MM.1S (cell line): ENCODE measurements around the gene MAPK10.

Experiments
- DNase-seq: peaks from one replicate; pipeline ENCODE4 v3.0.0-alpha.2; 2015
- H2AFZ ChIP-seq: fragments of 300-600 bp; sonication (generic); 2 replicates; pipeline ENCODE4 v1.6.0; 2016; ENCODE audit warnings: antibody characterized with exemption, low read length
- H3F3A ChIP-seq: fragments of 300-600 bp; sonication (generic); 2 replicates; pipeline ENCODE4 v1.6.1; 2016; ENCODE audit warnings: mild to moderate bottlenecking, antibody characterized with exemption, low read length, moderate library complexity, mixed read lengths; ENCODE audit not compliant: insufficient read depth
- H3K27ac ChIP-seq: fragments of 300-600 bp; sonication (generic); 2 replicates; pipeline ENCODE4 v1.5.1; 2016; ENCODE audit warnings: mild to moderate bottlenecking, low read length
- H3K27me3 ChIP-seq: fragments of 300-600 bp; sonication (generic); replicated peaks from 2 replicates; pipeline ENCODE4 v1.6.0; 2016; ENCODE audit warnings: low read length; ENCODE audit not compliant: insufficient read depth
- H3K36me3 ChIP-seq: fragments of 300-600 bp; sonication (generic); replicated peaks from 2 replicates; pipeline ENCODE4 v1.6.1; 2016; ENCODE audit warnings: mild to moderate bottlenecking, low read length, mixed read lengths; ENCODE audit not compliant: insufficient read depth
- H3K4me1 ChIP-seq: fragments of 300-600 bp; sonication (generic); 2 replicates; pipeline ENCODE4 v1.6.1; 2016; ENCODE audit warnings: low read length, mixed read lengths
- H3K4me2 ChIP-seq: fragments of 300-600 bp; sonication (generic); 2 replicates; pipeline ENCODE4 v1.6.0; 2016; ENCODE audit warnings: low read depth, low read length
- H3K4me3 ChIP-seq: fragments of 300-600 bp; sonication (generic); 2 replicates; pipeline ENCODE4 v1.5.1; 2016; ENCODE audit warnings: low read length, mixed read lengths
- H3K79me2 ChIP-seq: fragments of 300-600 bp; sonication (generic); 2 replicates; pipeline ENCODE4 v1.6.1; 2016; ENCODE audit warnings: mixed run types, low read length, mixed read lengths
- H3K9ac ChIP-seq: fragments of 300-600 bp; sonication (generic); 2 replicates; pipeline ENCODE4 v1.6.1; 2016; ENCODE audit warnings: low read length, mixed read lengths
- H3K9me2 ChIP-seq: fragments of 300-600 bp; sonication (generic); replicated peaks from 2 replicates; pipeline ENCODE4 v1.6.1; 2016; ENCODE audit warnings: mild to moderate bottlenecking, low read length, mixed read lengths; ENCODE audit not compliant: insufficient read depth
- H3K9me3 ChIP-seq: fragments of 300-600 bp; sonication (generic); replicated peaks from 2 replicates; pipeline ENCODE4 v1.6.1; 2016; ENCODE audit warnings: mild to moderate bottlenecking, low read length, mixed read lengths; ENCODE audit not compliant: insufficient read depth
- H4K20me1 ChIP-seq: fragments of 300-600 bp; sonication (generic); 2 replicates; pipeline ENCODE4 v1.6.1; 2016; ENCODE audit warnings: mild to moderate bottlenecking, low read length, moderate library complexity, mixed read lengths; ENCODE audit not compliant: insufficient read depth
- CTCF ChIP-seq: fragments of 300-600 bp; sonication (generic); IDR thresholded peaks from 2 replicates; pipeline ENCODE4 v1.5.1; 2016; ENCODE audit warnings: antibody characterized with exemption, low read length, mixed read lengths
- EZH2 ChIP-seq: fragments of 300-600 bp; sonication (generic); optimal IDR thresholded peaks from 2 replicates; pipeline ENCODE3; 2017; ENCODE audit warnings: low read depth, mild to moderate bottlenecking, antibody characterized with exemption, low read length, mixed read lengths
- EZH2phosphoT487 ChIP-seq: fragments of 300-600 bp; sonication (generic); IDR thresholded peaks from 2 replicates; pipeline ENCODE4 v1.6.1; 2018; ENCODE audit warnings: antibody characterized with exemption, low read length

The MAPK10 gene

GRCh38 chr4:86247906-86248305 lies 111.9 kb downstream of the MAPK10 start:
- Histone ChIP-seq H3K4me3 (no peak overlapping the region), H3K36me3 (no peaks in the 10 kb centered on the region), H3K27me3 (no peaks in the 10 kb centered on the region), H2AFZ (no peak overlapping the region), H3K9ac (no peak overlapping the region), H3K27ac (no peak overlapping the region), H3K9me3 (no peaks in the 10 kb centered on the region), H3K79me2 (no peaks in the 10 kb centered on the region), H4K20me1 (no peaks in the 10 kb centered on the region), H3K9me2 (no peaks in the 10 kb centered on the region), H3F3A (no peaks in the 10 kb centered on the region), H3K4me2 (no peak overlapping the region), H3K4me1 (no peaks in the 10 kb centered on the region)
- TF ChIP-seq CTCF (no peak), EZH2phosphoT487 (no peak), EZH2 (no peak)
- DNase-seq: no peak

DNA sequence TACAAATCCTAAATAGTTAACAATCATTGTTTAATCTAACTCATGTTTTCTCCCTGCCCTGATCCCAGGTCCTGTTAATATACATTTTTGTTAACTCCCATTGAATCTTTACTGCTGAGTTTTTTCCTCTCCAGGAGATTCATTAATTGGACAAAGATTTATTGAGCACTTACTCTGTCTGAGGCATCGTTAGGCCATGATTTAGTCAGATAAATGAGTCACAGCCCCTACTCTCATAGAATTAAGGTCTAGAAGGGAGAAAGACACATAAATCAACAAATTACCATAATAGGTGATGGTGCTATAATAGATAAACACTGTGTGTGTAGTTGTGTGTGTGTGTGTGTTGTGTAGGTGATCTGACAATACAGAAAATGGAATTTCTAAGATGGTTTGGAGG lies 112.5 kb downstream of the MAPK10 start:
- Histone ChIP-seq H3F3A (no peaks in the 10 kb centered on the region), H3K27ac (no peak overlapping the region), H3K9me3 (no peaks in the 10 kb centered on the region), H3K36me3 (no peaks in the 10 kb centered on the region), H4K20me1 (no peaks in the 10 kb centered on the region), H3K79me2 (no peaks in the 10 kb centered on the region), H3K9me2 (no peaks in the 10 kb centered on the region), H3K27me3 (no peaks in the 10 kb centered on the region), H3K9ac (no peak overlapping the region), H3K4me2 (no peak overlapping the region), H2AFZ (no peak overlapping the region), H3K4me3 (no peak overlapping the region), H3K4me1 (no peaks in the 10 kb centered on the region)
- no peak for TF ChIP-seq CTCF
- TF ChIP-seq EZH2phosphoT487: no peak
- TF ChIP-seq EZH2: no peak
- DNase-seq: no peak

DNA sequence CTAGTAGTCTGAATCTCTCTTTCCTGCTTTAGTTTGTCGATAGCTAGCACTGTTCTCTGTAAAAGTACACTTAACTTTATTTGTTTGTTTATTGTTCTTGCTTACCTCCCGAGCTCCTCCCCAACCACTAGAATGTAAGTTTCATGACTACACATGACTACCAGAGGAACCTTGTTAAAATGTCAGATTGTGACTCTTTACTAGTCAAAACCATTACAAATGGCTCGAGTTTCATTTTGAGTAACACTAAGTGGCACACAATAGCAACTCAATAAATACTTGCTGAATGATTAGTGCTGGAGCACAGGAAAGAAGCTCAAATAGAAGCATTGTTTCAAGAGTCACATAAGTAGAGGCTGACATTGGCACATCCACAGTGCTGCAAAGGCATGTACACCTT lies 116.1 kb downstream of the MAPK10 start:
- H3K36me3 ChIP-seq: no peaks in the 10 kb centered on the region
- no peaks in the 10 kb centered on the region for H3F3A ChIP-seq
- H3K4me3 ChIP-seq: no peak overlapping the region
- no peaks in the 10 kb centered on the region for H3K27me3 ChIP-seq
- H3K4me2 ChIP-seq: no peak overlapping the region
- H4K20me1 ChIP-seq: no peaks in the 10 kb centered on the region
- H3K27ac ChIP-seq: no peak overlapping the region
- DNase-seq: no peak
- H3K4me1 ChIP-seq: no peaks in the 10 kb centered on the region
- no peak overlapping the region for H3K9ac ChIP-seq
- TF ChIP-seq EZH2 (no peak), CTCF (no peak), EZH2phosphoT487 (no peak)
- H3K9me3 ChIP-seq: no peaks in the 10 kb centered on the region
- H3K9me2 ChIP-seq: no peaks in the 10 kb centered on the region
- no peaks in the 10 kb centered on the region for H3K79me2 ChIP-seq
- no peak overlapping the region for H2AFZ ChIP-seq
